Stimulated activated CD8-positive, alpha-beta memory T cell treated with anti-CD3 and anti-CD28 coated beads, Interleukin-7, amount 100 ng/mL, for 24 hours (primary cell): ENCODE results near the gene NARF.

Source experiments
- DNase-seq: peaks from one replicate; pipeline ENCODE4 v3.0.0-alpha.2; 2020; ENCODE audit warnings: low read depth

The NARF gene

GRCh38 chr17:82434216-82434565 lies 24.4 kb upstream of the NARF start:
- DNase-seq = no peak

DNA sequence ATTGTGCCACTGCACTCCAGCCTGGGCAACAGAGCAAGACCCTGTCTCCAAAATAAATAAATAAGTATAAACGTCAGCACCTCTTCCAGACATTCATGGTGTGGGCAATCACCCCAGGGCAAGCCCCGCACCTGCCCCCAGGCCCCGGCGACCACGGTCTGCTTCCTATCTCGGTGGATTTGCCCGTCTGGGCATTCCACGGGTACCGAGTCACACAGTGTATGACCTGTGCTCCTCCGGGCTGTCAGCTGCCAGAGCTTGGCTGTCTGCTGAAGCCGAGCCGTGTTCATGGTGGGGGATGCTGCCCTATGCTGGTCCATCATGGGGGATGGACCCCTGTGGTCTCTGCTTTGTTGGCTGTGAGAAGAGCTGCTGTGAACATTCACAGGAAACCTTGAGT lies 23.4 kb upstream of the NARF start:
- no peak for DNase-seq

- DNase-seq = no peak
Observed at GRCh38 chr17:82435601-82436583, 22.6 kb upstream of the NARF start.

GRCh38 chr17:82436601-82437324 lies 21.8 kb upstream of the NARF start:
- DNase-seq = no peak

GRCh38 chr17:82437325-82437668 lies 21.2 kb upstream of the NARF start:
- DNase-seq = no peak

DNA sequence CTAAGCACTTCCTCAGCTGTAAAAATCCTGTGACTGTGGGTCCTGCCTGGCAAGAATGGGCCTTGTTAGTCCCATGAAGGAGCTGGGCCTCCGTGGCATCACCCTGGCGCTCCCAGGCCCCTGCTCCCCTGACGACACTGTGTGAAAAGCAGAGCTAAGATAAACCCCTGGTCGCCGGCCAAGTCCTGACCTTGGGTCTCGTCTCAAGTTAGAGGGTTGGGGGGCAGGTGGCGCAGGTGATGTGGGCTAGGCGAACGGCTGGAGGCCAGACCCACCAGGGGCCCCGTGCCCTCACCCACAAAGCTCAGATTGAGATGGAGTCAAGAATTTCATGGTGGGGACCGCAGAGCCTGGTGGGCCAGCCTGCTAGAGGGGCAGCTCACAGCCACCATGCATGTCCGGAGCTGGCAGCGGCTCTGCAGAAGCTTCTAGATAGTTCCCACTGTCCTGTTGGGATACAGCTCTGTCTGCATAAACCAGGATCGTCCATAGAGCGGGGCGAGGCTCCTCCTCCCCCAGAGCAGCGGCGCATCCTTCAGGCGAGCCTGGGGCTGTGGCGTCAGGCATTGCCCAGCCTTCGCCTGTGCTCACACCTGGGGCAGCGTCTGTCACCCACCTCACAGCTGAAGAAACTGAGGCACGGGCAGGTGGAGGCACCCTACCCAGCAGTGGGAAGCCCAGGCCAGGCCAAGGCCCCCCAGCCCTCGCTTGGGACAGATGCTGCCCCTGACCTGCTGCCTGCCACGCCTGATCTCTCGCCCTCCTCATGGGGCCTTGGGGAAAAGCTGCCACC lies 19.9 kb upstream of the NARF start:
- DNase-seq = no peak

DNA sequence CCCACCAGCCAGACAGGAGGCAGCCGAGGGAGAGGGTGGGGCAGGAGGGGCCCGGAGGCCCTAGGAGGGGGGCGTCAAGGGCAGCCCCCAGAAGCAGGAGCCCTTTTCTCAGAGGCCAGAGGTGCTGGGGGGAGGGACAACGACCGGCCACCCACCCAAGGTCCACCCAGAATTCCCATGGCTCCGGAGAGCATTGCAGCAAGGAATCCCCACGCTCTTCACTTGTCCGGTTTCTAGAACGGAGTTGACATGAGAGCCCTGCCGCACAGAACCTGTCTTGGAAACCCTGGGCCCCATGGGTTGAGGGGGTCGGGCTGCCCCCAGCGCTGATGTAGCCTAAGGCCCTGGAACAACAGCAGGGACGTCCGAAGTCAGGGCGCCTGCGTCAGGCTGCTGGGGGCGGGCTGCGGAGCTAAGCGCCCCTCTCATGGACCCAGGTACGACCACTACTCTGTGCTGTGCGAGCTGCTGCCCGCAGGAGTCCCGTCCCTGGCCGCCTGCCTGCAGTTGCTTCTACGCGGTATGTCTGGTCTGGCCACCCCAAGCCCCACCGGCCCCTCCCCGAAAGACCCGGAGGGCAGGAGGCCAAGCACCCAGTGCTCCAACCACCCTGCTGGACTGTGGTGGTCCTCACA lies 19.2 kb upstream of the NARF start:
- DNase-seq = no peak

DNA sequence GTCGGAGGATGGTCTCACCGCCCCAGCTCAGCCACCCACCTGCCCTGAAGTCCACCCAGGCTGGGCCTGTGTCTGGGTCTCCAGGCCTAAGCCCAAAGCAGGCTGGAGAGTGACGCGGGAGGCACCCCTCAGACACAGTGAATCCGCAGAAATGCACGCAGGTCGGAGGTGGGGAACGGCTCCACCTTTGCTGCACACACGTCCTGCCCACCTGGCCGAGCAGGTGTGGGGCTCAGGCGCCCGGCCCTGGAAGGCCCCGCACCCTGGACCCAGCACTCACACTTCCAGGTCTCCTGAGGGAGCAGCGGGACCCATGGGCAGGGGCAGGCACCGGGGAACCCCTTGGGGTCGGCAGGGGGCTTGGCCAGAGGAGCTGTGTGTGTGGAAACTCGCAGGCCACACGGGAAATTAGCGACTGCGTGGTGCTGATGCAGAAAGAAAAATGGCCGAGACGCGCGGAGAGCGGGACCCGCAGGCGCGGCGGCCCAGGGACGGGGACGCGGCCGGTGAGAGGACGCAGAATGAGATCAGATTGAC lies 18.6 kb upstream of the NARF start:
- DNase-seq = no peak

- no peak for DNase-seq
Observed at GRCh38 chr17:82440469-82440981, 18.0 kb upstream of the NARF start.

DNA sequence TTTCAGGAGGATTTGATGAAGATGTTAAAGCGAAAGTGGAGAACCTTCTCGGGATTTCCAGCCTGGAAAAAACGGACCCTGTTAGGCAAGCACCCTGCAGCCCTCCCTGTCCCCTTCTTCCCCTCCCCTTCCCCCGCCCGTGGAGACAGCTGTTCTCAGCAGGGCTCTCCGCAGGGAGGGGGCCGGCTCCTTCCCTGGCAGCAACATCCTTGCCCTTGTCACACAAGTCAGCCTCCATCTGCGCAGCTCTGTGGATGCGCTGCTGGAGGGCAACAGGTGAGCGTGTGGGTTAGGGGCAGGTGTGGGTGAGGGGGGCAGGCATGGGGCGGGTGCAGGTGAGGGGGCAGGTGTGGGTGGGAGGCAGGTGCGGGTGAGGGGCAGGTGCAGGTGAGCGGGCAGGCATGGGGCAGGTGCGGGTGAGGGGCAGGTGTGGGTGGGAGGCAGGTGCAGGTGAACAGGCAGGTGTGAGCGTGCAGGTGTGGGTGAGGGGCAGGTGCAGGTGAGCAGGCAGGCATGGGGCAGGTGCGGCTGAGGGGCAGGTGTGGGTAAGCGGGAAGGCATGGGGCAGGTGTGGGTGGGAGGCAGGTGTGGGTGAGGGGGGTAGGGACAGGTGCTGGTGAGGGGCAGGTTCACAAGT lies 17.4 kb upstream of the NARF start:
- no peak for DNase-seq

- no peak for DNase-seq
Observed at GRCh38 chr17:82441691-82442487, 16.7 kb upstream of the NARF start.

DNA sequence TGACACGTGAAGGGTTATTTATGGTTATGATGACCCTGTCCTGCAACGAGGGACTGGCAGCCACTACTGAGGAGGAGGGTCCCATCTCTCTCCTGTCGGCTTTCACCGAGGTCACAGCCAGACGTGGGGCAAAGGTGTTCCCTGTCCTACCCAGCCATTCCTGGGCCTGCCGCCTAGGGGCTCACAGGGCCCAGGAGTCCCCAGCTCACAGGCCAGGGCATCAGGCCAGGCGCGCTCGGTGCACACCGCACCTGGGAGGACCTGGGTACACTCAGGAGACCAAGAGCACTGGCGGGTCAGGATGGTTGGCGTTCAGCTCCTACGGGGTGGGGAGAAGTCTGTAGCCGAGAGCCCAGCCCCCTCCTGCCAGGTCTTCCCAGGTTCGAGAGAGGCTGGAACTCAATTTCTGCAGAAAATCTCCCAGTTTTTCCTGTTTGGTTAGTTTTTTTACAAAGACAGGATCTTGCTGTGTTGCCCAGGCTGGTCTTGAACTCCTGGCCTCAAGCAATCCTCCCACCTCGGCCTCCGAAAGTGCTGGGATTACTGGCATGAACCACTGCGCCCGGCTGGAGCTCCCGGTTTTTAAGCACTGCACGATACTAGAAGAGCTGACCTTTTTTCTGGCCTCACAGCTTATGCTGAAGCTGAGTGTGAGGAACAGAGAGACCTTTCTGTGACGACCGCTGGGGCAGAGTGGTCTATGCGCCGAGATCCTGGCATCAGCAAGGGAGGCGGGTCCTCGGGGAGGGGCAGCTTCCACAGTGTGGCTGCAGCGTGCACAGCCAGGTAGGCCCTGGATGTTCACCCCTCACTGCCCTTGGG lies 15.7 kb upstream of the NARF start:
- no peak for DNase-seq

GRCh38 chr17:82443465-82444283 lies 14.9 kb upstream of the NARF start:
- DNase-seq = no peak

GRCh38 chr17:82444284-82444893 lies 14.2 kb upstream of the NARF start:
- no peak for DNase-seq

GRCh38 chr17:82444941-82445521 lies 13.5 kb upstream of the NARF start:
- DNase-seq = no peak

DNA sequence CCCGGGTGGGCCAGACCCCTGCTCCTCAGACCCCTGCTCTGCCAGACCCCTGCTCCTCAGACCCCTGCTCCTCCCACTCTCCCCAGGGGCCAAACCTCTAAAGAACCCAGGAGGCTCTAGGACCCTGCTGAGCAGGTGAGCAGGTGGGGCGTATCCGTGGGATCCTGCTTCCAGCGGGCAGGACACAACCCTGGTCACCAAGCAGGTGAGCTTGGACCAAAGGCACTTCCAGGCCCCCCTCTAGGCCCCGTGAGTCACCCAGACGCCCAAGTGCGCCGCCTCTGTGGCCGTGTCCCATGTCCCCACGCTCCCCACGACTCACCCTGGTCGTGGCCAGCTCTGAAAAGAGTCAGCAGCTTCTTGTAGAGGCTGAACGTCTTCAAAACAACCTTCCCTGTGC lies 13.0 kb upstream of the NARF start:
- no peak for DNase-seq

DNA sequence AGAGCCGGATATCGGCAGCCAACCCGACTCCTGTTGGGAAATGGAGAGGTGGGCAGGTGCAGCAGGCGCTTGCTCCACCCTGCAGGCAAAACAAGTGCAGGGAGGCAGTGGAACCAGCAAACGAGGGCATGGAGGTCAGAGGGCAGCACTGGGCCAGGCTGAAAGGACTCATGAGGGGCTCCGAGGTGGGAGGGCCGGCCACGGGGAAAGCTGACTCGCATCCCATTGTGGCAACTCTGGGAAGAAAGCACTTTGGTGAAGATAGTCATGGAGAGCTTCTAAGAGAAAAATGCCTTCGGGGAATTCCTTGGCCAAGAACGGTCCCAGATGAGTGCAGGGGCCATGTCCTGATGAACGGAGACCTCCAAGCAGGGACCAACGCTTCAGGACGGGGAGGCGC lies 12.4 kb upstream of the NARF start:
- no peak for DNase-seq

GRCh38 chr17:82446649-82447048 lies 11.9 kb upstream of the NARF start:
- DNase-seq = no peak
